ENCODE measurements around the gene HSD17B11. TPM values are rescaled to one million over a fixed set of nuclear protein-coding genes. Genes with fewer than 3 reads are reported as not detected.
"Not testable (repeated sequence)": the region's sequence is repeated elsewhere in the genome, so short reads cannot be mapped to it uniquely, and the experiment has no call there.

The HSD17B11 gene
- total RNA-seq, 1 experiment from 2014 or later, result 6.7 TPM

- H3K4me1 ChIP-seq (ENCODE audit: insufficient read depth, low read length, poor library complexity, severe bottlenecking), result peaks cover 10% of the 10 kb centered on the region
- BruUV-seq (replicated peaks), result no TSS peak
- no peak overlapping the region for H3K4me3 ChIP-seq (ENCODE audit: low read depth, low read length, poor library complexity, severe bottlenecking)
- H3K36me3 ChIP-seq (ENCODE audit: insufficient read depth, low read length, poor library complexity, severe bottlenecking), result no peaks in the 10 kb centered on the region
- intact Hi-C loops (cut with micrococcal nuclease; ENCODE audit: unreplicated experiment), result no loop called here
- ChIA-PET CTCF (interaction anchor here (0.5 kb wide), 1 partner anchor 150 kb away, joined by 3 read pairs; no protein-coding TSS in a partner anchor), POLR2A (ENCODE audit: low non-redundant PET) (no interaction called here)
- no peak for DNase-seq (ENCODE audit: low spot score)
- no peaks in the 10 kb centered on the region for H3K9me3 ChIP-seq (ENCODE audit: low read depth, low read length, poor library complexity, severe bottlenecking)
- H3K27me3 ChIP-seq (replicated peaks; ENCODE audit: insufficient read depth, low read depth, low read length, poor library complexity), result no peaks in the 10 kb centered on the region
- no peak overlapping the region for H3K27ac ChIP-seq (ENCODE audit: low read depth, low read length, poor library complexity, severe bottlenecking)
- TF ChIP-seq EZH2 (IDR thresholded peaks at IDR 0.05; ENCODE audit: borderline replicate concordance, low read depth, low read length, poor library complexity, severe bottlenecking), result no peak
- TF ChIP-seq, protein P1, sequence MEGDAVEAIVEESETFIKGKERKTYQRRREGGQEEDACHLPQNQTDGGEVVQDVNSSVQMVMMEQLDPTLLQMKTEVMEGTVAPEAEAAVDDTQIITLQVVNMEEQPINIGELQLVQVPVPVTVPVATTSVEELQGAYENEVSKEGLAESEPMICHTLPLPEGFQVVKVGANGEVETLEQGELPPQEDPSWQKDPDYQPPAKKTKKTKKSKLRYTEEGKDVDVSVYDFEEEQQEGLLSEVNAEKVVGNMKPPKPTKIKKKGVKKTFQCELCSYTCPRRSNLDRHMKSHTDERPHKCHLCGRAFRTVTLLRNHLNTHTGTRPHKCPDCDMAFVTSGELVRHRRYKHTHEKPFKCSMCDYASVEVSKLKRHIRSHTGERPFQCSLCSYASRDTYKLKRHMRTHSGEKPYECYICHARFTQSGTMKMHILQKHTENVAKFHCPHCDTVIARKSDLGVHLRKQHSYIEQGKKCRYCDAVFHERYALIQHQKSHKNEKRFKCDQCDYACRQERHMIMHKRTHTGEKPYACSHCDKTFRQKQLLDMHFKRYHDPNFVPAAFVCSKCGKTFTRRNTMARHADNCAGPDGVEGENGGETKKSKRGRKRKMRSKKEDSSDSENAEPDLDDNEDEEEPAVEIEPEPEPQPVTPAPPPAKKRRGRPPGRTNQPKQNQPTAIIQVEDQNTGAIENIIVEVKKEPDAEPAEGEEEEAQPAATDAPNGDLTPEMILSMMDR (conservative IDR thresholded peaks at IDR 0.05; ENCODE audit: low read depth, low read length), result no peak
These were observed 34.7 kb upstream of the HSD17B11 start for GRCh38 chr4:87425711-87426110.

DNA sequence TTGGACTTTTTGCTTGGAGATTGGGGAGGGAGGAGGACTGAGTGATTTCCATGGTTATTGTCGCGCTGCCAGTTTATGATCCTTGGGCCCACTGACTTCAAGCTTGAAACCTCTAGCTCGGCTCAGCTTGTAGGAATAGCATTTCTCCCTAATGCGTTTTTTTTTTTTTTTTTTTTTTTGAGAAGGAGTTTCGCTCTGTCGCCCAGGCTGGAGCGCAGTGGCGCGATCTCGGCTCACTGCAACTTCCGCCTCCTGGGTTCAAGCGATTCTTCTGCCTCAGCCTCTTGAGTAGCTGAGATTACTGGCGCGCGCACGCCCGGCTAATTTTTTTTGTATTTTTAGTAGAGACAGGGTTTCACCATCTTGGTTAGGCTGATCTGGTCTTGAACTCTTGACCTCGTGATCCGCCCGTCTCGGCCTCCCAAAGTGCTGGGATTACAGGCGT, 33.1 kb upstream of the HSD17B11 start:
- POLR2A ChIA-PET (ENCODE audit: low non-redundant PET); H3K36me3 ChIP-seq (ENCODE audit: insufficient read depth, low read length, poor library complexity, severe bottlenecking); H3K27ac ChIP-seq (ENCODE audit: low read depth, low read length, poor library complexity, severe bottlenecking); CTCF ChIA-PET; H3K4me1 ChIP-seq (ENCODE audit: insufficient read depth, low read length, poor library complexity, severe bottlenecking); H3K4me3 ChIP-seq (ENCODE audit: low read depth, low read length, poor library complexity, severe bottlenecking); DNase-seq (ENCODE audit: low spot score); H3K27me3 ChIP-seq (replicated peaks; ENCODE audit: insufficient read depth, low read depth, low read length, poor library complexity); intact Hi-C loops (cut with micrococcal nuclease; ENCODE audit: unreplicated experiment); BruUV-seq (replicated peaks); H3K9me3 ChIP-seq (ENCODE audit: low read depth, low read length, poor library complexity, severe bottlenecking): not testable (repeated sequence)

- H3K27me3 ChIP-seq (replicated peaks; ENCODE audit: insufficient read depth, low read depth, low read length, poor library complexity), result no peaks in the 10 kb centered on the region
- no peak for DNase-seq (ENCODE audit: low spot score)
- H3K9me3 ChIP-seq (ENCODE audit: low read depth, low read length, poor library complexity, severe bottlenecking), result no peaks in the 10 kb centered on the region
- peak overlapping the region; percentile 73 for H3K4me3 ChIP-seq (ENCODE audit: low read depth, low read length, poor library complexity, severe bottlenecking)
- TF ChIP-seq, protein P1 (conservative IDR thresholded peaks at IDR 0.05; ENCODE audit: low read depth, low read length), result 0 out of 2 replicates have a peak, but pooled peaks have one; percentile 13
- no peak for TF ChIP-seq EZH2 (IDR thresholded peaks at IDR 0.05; ENCODE audit: borderline replicate concordance, low read depth, low read length, poor library complexity, severe bottlenecking)
- CTCF ChIA-PET, result no interaction called here
- POLR2A ChIA-PET (ENCODE audit: low non-redundant PET), result no interaction called here
- H3K36me3 ChIP-seq (ENCODE audit: insufficient read depth, low read length, poor library complexity, severe bottlenecking), result no peaks in the 10 kb centered on the region
- peaks cover 10% of the 10 kb centered on the region for H3K4me1 ChIP-seq (ENCODE audit: insufficient read depth, low read length, poor library complexity, severe bottlenecking)
- H3K27ac ChIP-seq (ENCODE audit: low read depth, low read length, poor library complexity, severe bottlenecking), result no peak overlapping the region
- BruUV-seq (replicated peaks), result no TSS peak
- intact Hi-C loops (cut with micrococcal nuclease; ENCODE audit: unreplicated experiment), result no loop called here
These were observed 32.5 kb upstream of the HSD17B11 start for GRCh38 chr4:87423317-87424098.

All from A673 (cell line).